ENCODE measurements around the gene ERVV-1.
"Not testable (repeated sequence)": the region's sequence is repeated elsewhere in the genome, so short reads cannot be mapped to it uniquely, and the experiment has no call there.

ERVV-1 gene

GRCh38 chr19:53013621-53014020 is at the start of gene ERVV-1:
TSS of gene ERVV-1 (plus strand) at chr19:53013921. CDS start at chr19:53014091, 170 bp downstream.
- no peak for DNase-seq

- no peak for DNase-seq
Observed at GRCh38 chr19:52967772-52968171, 45.9 kb upstream of the ERVV-1 start.

GRCh38 chr19:52981329-52981728 is 32.4 kb upstream of the ERVV-1 start:
- no peak for DNase-seq

- DNase-seq: not testable (repeated sequence)
Observed at GRCh38 chr19:52983167-52983566, 30.6 kb upstream of the ERVV-1 start.

- no peak for DNase-seq
Observed at GRCh38 chr19:52987221-52987620, 26.5 kb upstream of the ERVV-1 start.

- no peak for DNase-seq
Observed at GRCh38 chr19:52988506-52988905, 25.2 kb upstream of the ERVV-1 start.

- DNase-seq: no peak
Observed at GRCh38 chr19:52990759-52991418, 22.8 kb upstream of the ERVV-1 start.

- no peak for DNase-seq
Observed at GRCh38 chr19:52991484-52991883, 22.2 kb upstream of the ERVV-1 start.

- DNase-seq: no peak
Observed at GRCh38 chr19:52992109-52993004, 21.4 kb upstream of the ERVV-1 start.

GRCh38 chr19:52993342-52994178 is 20.2 kb upstream of the ERVV-1 start:
- peak; percentile 49 for DNase-seq

- no peak for DNase-seq
Observed at GRCh38 chr19:52995711-52996110, 18.0 kb upstream of the ERVV-1 start.

GRCh38 chr19:52997975-52998374 is 15.7 kb upstream of the ERVV-1 start:
- no peak for DNase-seq

- DNase-seq: no peak
Observed at GRCh38 chr19:53002479-53002878, 11.2 kb upstream of the ERVV-1 start.

- DNase-seq: no peak
Observed at GRCh38 chr19:53004242-53004641, 9.5 kb upstream of the ERVV-1 start.

- no peak for DNase-seq
Observed at GRCh38 chr19:53007200-53007599, 6.5 kb upstream of the ERVV-1 start.

- no peak for DNase-seq
Observed at GRCh38 chr19:53007606-53008005, 6.1 kb upstream of the ERVV-1 start.

- no peak for DNase-seq
Observed at GRCh38 chr19:53008061-53008778, 5.5 kb upstream of the ERVV-1 start.

- no peak for DNase-seq
Observed at GRCh38 chr19:53010494-53010893, 3.2 kb upstream of the ERVV-1 start.

GRCh38 chr19:53012006-53012405 is 1.7 kb upstream of the ERVV-1 start:
- no peak for DNase-seq

- no peak for DNase-seq
Observed at GRCh38 chr19:53015159-53015558, 1.4 kb downstream of the ERVV-1 start.

GRCh38 chr19:53015730-53016129 is 2.0 kb downstream of the ERVV-1 start:
- DNase-seq: no peak

GRCh38 chr19:53019684-53020083 is 6.0 kb downstream of the ERVV-1 start:
- no peak for DNase-seq

GRCh38 chr19:53028306-53028705 is 14.6 kb downstream of the ERVV-1 start:
- not testable (repeated sequence) for DNase-seq
